HG03135 (cell line): ENCODE data around the gene C8B.

Experiments used
- ATAC-seq: cut with Tn5 transposase; IDR thresholded peaks from one replicate; pipeline ENCODE4 v1.9.1; 2021; ENCODE audit warnings: mild to moderate bottlenecking, moderate library complexity; ENCODE audit not compliant: unreplicated experiment

C8B gene

DNA sequence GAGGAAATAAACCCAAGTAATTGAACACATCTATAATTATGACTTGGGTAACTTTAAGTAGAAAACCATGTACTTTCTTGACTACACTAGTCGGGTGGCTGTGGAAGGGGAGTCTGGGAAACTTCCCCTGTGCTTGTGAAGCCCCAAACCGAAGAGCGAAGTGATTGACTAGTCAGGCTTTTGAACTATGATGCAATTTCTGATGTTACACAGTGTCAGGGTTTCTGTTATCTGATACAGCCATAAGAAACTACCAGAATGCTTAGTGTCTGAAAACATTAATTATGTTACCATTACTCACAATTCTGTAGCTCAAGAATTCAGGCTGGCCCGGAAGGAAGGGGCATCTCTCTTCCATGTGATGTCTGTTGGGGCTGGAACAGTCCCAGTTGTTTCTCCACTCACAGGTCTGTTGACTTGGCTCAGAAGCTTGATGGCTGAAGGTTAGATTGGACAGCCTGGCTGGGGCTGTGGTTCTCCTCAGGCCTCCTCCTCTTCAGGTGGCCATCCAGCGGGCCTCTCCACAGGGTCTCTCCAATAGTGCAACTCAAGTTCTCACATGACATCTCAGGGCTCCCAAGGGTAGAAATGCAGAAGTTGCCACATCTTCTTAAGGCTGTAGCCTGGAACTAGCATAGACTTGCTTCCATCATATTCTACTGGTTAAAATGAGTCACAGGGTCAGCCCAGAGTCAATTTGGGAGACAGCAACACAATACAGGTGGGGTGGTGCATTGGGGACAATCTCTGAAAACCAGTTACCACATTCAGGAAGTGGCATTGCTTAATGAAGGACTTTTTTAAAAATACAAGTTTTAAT is 8.3 kb upstream of the C8B start:
- ATAC-seq, result no peak

DNA sequence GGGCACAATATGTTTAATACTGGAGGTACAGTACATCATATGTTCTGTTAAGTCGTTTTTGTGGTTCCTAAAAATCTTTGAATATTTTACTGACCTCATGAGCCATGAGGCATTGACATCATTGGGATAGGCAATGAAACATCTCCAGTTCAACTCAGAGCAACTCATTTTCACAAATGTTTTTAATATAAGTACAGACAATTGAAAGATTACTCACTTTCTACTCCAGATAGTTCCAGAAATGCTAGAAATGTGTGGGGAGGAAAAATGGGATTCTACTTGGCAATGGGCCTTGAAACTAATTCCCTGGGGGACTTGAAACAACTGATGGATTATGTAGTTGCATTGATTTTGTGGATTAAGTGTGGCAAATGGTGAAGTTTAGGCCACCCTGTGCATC is 7.2 kb upstream of the C8B start:
- no peak for ATAC-seq

- ATAC-seq, result no peak
Measured at GRCh38 chr1:56970280-56970679, 4.5 kb upstream of the C8B start.

- no peak for ATAC-seq
Measured at GRCh38 chr1:56968878-56969495, 3.2 kb upstream of the C8B start.

DNA sequence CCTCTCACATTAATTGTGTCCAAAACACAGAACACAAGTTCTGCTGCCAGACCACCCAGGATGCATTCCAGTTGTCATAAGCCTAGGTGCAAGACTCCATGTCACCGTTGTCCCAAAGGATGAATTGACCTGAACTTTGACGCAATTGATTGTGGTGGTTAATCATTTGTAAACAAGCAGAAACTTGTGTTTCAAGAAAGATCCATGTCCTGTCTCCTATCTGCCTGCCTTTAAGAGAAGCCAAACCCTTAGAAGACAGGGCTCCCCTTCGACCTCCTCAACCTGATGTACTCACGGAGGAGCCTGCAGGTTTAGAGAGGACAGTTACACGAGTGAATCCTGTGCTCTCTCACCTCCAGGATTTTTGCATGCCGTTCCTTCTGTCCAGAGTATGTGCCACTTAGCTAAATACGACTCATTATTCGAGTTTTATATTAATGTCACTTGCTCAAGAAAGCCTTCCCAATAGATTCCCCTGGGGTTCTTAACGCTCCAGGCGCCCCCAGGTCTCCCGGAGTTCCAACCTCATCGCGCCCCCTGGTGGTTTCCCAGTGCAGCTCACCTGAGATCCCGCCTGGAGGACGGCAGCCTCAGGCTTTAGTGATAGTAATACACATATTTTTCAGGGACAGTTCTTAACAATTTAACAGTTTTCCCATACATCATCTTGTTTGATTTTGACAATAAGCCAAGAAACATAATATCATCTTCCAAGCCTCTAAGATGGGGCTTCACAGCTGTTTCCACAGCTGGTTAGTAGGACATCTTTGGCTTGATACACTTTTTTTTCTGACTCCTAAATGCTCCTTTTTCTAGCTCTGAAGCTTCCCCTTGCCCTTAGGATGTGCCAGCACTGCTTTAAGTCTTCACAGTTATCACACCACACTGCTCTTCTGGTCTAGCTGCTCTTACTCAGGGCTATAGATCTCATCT is 2.4 kb upstream of the C8B start:
- no peak for ATAC-seq

DNA sequence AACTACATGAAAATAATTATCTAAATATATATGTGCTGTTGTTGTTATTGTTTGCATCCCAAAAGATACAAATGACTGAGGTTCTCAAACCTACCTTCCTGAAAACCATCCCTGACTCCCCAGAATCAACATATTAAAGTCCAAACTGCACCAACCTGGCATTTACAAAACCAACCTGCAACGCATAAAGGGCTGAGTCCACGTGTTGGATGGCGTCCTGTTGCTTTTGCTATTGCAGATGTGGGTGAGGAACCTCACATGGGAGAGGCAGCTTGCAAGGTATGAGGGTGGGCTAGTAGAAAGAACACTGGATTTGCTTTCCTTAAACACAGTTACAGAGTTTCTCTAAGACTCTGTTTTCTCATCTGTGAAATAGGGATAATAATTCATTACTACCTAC is 1.5 kb upstream of the C8B start:
- no peak for ATAC-seq

DNA sequence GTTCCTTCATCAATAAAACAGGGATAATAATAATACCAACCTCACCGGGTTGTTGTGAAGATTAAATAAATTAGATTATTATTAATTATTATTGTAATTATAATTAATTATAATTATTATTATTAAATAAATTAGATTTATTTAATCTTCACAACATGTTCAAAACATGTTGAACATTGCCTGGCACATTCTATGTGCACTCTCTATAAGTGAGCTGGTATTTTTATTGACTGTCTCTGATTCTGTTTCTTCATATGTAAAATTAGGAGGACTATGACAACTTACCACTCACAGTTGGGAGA is 834 bp upstream of the C8B start:
- ATAC-seq, result no peak

- ATAC-seq, result no peak
Measured at GRCh38 chr1:56965191-56965590, 624 bp downstream of the C8B start.

DNA sequence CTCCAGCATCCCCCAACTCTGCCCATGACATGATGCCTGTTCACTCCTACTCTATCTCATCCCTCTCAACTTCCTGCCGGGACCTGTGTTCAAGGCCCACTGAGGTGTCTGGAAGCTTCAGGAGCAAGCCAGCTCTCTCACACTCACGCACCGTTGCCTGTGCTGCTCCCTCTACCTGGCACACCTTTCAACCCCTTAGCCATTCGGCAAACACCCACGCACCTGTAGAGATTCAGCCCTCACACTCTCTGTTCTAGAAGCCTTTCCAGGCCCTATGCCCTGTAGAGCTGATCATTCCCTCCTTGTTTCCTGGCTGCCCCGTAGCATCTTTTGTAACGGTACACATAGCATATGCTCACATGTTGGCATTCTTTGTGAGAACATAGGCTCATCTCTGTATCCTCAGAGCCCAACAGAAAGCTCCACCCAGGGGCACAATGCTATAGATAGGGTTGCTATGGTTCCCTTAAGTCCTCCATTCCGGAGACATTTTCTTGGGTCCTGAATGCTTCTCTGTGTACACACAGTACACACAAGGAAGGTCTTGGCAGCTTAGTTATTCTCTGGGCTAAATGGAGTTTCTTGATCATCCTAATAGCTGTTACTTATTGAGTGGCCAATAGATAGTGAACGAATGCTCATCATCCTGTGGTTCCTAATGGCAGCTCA is 1.3 kb downstream of the C8B start:
- no peak for ATAC-seq

DNA sequence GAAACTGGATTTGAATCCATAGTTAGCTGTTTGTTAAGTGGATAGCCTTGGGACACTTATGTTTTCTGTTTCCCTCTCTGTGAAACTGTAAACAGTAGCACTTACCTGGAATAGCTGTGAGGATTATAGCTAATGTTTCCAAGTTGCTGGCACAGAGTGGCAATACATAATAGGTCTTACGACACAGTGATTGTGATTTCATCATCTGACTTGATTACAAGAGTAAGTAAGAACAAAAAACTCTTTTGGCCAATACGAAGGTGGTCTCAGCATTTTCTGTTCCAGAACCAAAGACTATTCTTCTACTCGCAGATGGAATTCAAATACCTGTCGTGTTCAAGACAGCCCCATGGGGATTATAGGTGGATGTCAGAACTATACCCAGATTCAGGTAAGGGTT is 2.1 kb downstream of the C8B start:
- no peak for ATAC-seq

- ATAC-seq, result no peak
Measured at GRCh38 chr1:56961426-56961825, 4.4 kb downstream of the C8B start.

DNA sequence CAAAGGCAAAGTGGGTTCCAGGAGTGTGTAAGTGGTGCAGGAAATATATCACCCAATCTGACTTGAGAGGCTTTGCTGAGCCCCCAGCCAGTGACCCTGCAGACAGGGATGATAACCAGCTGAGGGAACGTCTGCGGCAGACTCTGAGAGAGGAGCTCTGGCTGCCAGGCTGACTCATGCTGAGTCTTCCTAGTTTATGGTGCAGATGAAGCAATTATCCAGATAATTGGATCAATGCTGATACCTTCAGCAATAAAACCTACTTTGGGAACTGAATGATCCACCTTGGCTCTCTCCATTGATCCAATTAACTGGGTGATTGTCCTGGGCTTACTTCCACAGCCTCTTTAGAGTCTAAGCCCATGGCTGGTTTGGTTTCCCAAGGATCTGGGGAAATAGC is 7.3 kb downstream of the C8B start:
- no peak for ATAC-seq

GRCh38 chr1:56957931-56958330 is 7.9 kb downstream of the C8B start:
- no peak for ATAC-seq

DNA sequence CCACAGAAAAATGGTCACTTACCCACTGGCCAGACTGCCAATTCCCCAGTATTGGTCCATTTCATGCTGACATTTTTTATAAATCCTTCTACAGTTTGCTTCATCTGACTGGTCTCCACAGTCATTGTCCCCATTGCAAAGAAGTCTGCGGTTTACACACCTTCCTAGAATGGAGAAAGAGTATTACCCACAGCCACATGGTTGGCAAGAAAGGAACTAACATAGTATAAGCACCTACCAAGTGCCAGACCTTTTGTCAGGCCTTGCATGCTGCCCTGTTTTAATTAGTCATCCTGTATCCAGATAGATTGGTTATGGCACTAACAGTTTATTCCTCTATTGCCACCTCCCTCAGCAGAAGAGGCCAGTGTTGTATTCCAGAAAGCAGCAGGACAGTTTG is 11.2 kb downstream of the C8B start:
- no peak for ATAC-seq

DNA sequence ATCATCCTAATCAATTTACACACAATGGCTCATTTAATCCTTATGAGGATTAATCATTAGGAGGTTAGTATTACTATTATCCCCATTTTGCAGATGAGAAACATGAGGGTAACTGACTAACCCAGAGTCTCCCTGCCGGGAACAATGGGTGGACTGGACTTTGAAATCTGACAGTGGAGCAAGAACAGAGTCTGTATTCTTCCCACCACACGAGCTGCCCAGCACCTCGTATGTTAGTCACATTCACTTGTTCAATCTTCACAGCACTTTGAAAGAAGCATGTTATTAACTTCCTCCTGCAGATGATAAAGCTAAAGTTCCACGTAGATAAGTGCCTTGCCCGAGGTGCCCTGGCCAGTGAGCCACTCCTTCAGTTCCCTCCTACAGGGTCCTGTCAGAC is 12.4 kb downstream of the C8B start:
- ATAC-seq, result no peak

GRCh38 chr1:56952501-56952900 is 13.3 kb downstream of the C8B start:
- no peak for ATAC-seq

GRCh38 chr1:56948403-56949023 is 17.3 kb downstream of the C8B start:
- ATAC-seq, result no peak

GRCh38 chr1:56940039-56940438 is 25.8 kb downstream of the C8B start:
- ATAC-seq, result no peak

GRCh38 chr1:56939209-56939608 is 26.6 kb downstream of the C8B start:
- no peak for ATAC-seq

- no peak for ATAC-seq
Measured at GRCh38 chr1:56938646-56939045, 27.2 kb downstream of the C8B start.
